Stimulated activated CD4-positive, alpha-beta T cell treated with anti-CD3 and anti-CD28 coated beads, Interleukin-4, amount 100 ng/mL, for 24 hours (primary cell): ENCODE results near the gene ARHGAP15.

ENCODE experiments used
- DNase-seq: peaks from one replicate; pipeline ENCODE4 v3.0.0-alpha.2; 2020

ARHGAP15 gene

DNA sequence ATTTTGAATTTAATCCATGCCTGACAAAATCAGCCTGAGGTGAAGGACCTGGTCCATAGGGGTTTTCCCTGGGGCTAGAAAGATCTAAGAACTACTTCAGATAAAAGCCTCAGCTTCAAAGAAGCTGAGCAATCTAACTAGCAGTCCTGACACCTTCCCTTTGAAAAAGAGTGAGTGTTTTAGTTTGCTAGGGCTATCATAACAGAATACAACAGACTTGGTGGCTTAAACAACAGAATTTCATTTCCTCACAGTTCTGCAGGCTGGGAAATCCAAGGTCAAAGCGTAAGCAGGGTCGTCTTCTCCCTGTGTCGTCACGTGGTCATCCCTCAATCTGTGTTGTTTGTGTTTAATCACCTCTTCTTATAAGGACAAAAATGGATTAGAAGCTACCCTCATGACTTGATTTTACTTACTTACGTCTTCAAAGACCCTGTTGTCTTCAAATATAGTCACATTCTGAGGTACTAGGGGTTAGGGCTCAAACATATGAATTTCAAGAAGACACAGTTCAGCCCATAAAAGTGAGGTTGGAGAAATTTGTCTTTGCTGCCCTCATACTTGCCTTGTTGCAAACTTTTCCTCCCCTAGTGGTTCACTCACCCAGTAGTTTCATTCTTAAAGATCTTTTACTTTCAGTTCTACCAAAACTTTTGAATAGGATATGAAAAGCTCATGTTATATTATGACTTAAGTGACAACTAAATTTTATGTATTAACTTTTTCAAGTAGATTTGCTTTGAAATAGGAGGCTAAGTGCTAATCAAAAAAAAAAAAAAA is 673.8 kb downstream of the ARHGAP15 start:
- no peak for DNase-seq

DNA sequence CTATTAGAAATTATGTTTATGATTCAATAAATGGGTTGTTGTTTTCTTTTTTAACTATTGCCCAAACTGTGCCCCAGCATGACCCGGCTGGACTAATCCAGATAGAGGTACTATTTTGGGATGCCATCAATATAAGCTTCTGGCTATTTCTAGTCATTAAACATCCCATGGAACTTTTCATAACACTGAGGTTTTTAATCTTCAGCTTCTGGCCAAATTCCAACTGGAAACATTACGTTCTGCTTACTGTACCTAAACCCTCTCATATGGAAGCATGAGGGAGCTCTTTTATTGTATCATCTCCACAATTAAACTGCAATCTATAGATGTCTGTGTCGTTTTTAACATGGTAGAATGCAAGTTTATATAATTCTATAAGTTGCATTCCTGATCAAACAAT is 674.7 kb downstream of the ARHGAP15 start:
- no peak for DNase-seq

- DNase-seq, result no peak
Measured at GRCh38 chr2:143805666-143806065, 676.4 kb downstream of the ARHGAP15 start.

- no peak for DNase-seq
Measured at GRCh38 chr2:143807192-143807591, 678.0 kb downstream of the ARHGAP15 start.

- no peak for DNase-seq
Measured at GRCh38 chr2:143807671-143808070, 678.5 kb downstream of the ARHGAP15 start.

- no peak for DNase-seq
Measured at GRCh38 chr2:143808166-143808565, 678.9 kb downstream of the ARHGAP15 start.

GRCh38 chr2:143815082-143815481 is 685.9 kb downstream of the ARHGAP15 start:
- no peak for DNase-seq

GRCh38 chr2:143816916-143817315 is 687.7 kb downstream of the ARHGAP15 start:
- DNase-seq, result no peak
